Nephron (organoid): ENCODE measurements around the gene RHOA.

Experiments used
- H3K27ac Mint-ChIP-seq, 3 experiments: 2 replicates each; pipeline ENCODE4 v1.8.0; 2020; ENCODE audit warnings: mixed read lengths in 3 of 3, mild to moderate bottlenecking in 2 of 3, moderate library complexity in 1 of 3
- H3K27me3 Mint-ChIP-seq: 2 replicates; pipeline ENCODE4 v1.8.0; 2021; ENCODE audit warnings: low read depth, mild to moderate bottlenecking, moderate library complexity, mixed read lengths
- H3K36me3 Mint-ChIP-seq: 2 replicates; pipeline ENCODE4 v1.8.0; 2020; ENCODE audit warnings: low read depth, mixed read lengths
- H3K4me1 Mint-ChIP-seq: 2 replicates; pipeline ENCODE4 v1.8.0; 2020; ENCODE audit warnings: mixed read lengths
- H3K4me3 Mint-ChIP-seq, 3 experiments: 2 replicates each; pipeline ENCODE4 v1.8.0; 2020; ENCODE audit warnings: mild to moderate bottlenecking in 3 of 3, mixed read lengths in 3 of 3, moderate library complexity in 2 of 3
- H3K9me3 Mint-ChIP-seq: 2 replicates; pipeline ENCODE4 v1.8.0; 2020; ENCODE audit warnings: mixed read lengths
- TF ChIP-seq, protein P1 (sequence below), 3 experiments: fragments of 200-600 bp; sonication (generic); IDR thresholded peaks; one replicate each; pipeline ENCODE4 v1.5.0; 2021; ENCODE audit warnings: antibody characterized with exemption in 3 of 3; ENCODE audit not compliant: unreplicated experiment in 3 of 3

Gene RHOA

DNA sequence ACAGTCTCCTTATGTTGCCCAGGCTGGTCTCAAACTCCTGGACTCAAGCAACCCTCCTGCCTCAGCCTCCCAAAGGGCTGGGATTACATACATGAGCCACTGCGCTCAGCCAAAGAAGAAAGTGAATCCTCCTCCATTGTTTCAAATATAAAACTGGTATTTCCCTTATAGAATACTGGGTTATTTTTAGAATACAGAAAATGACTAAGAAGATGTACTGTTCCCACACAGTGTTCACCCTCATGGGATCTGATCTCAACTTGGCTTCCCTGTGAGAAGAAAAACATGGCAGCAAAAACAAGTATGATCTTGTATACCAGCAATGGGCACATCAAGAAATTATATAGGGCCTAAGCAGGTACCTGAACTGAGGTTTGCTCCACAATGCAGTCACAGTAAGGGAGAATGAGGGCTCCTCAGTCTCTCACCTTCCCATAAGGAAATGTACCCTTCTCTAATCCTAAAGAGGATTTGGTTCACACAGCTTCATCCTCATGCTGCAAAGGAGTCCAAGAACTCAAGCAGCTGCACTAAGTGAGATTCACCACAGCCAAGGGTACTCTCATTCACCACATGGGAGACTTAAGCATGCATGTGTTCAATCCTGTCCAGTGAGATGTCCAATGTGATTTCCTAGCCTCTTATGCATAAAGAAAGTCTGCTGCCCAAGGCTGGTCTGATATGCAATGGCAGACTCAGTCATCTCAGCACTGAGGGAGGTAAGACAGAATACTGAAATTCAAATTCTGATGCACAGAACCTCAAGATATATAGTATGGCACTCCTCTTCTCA is 97.7 kb downstream of the RHOA start:
- Mint-ChIP-seq H3K27ac (no peak overlapping the region), H3K4me3 (no peak overlapping the region), H3K9me3 (no peaks in the 10 kb centered on the region), H3K36me3 (peaks cover 47% of the 10 kb centered on the region), H3K27me3 (no peaks in the 10 kb centered on the region), H3K4me1 (no peaks in the 10 kb centered on the region)
- TF ChIP-seq, protein P1, sequence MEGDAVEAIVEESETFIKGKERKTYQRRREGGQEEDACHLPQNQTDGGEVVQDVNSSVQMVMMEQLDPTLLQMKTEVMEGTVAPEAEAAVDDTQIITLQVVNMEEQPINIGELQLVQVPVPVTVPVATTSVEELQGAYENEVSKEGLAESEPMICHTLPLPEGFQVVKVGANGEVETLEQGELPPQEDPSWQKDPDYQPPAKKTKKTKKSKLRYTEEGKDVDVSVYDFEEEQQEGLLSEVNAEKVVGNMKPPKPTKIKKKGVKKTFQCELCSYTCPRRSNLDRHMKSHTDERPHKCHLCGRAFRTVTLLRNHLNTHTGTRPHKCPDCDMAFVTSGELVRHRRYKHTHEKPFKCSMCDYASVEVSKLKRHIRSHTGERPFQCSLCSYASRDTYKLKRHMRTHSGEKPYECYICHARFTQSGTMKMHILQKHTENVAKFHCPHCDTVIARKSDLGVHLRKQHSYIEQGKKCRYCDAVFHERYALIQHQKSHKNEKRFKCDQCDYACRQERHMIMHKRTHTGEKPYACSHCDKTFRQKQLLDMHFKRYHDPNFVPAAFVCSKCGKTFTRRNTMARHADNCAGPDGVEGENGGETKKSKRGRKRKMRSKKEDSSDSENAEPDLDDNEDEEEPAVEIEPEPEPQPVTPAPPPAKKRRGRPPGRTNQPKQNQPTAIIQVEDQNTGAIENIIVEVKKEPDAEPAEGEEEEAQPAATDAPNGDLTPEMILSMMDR (IDR thresholded peaks at IDR 0.05; ENCODE audit: unreplicated experiment in 3 of 3): no peak

- H3K27ac Mint-ChIP-seq: no peak overlapping the region
- H3K27me3 Mint-ChIP-seq: no peaks in the 10 kb centered on the region
- no peak overlapping the region for H3K4me3 Mint-ChIP-seq
- H3K36me3 Mint-ChIP-seq: peaks cover 53% of the 10 kb centered on the region
- no peaks in the 10 kb centered on the region for H3K4me1 Mint-ChIP-seq
- H3K9me3 Mint-ChIP-seq: no peaks in the 10 kb centered on the region
- TF ChIP-seq, protein P1 (IDR thresholded peaks at IDR 0.05; ENCODE audit: unreplicated experiment in 3 of 3): no peak
Measured at GRCh38 chr3:49311283-49311682, 100.5 kb downstream of the RHOA start.

GRCh38 chr3:49310677-49311076 is 101.1 kb downstream of the RHOA start:
- H3K4me1 Mint-ChIP-seq: no peaks in the 10 kb centered on the region
- TF ChIP-seq, protein P1 (IDR thresholded peaks at IDR 0.05; ENCODE audit: unreplicated experiment in 3 of 3): no peak
- H3K4me3 Mint-ChIP-seq: no peak overlapping the region
- no peak overlapping the region for H3K27ac Mint-ChIP-seq
- no peaks in the 10 kb centered on the region for H3K9me3 Mint-ChIP-seq
- H3K36me3 Mint-ChIP-seq: peaks cover 52% of the 10 kb centered on the region
- H3K27me3 Mint-ChIP-seq: no peaks in the 10 kb centered on the region
